ENCODE data around the gene CMIP.
"Not testable (repeated sequence)": the region's sequence is repeated elsewhere in the genome, so short reads cannot be mapped to it uniquely, and the experiment has no call there.

The CMIP gene

GRCh38 chr16:81522108-81522701 is 77.6 kb downstream of the CMIP start:
- no peak for DNase-seq
- H3K27me3 Mint-ChIP-seq: no peaks in the 10 kb centered on the region
- H3K4me1 Mint-ChIP-seq (ENCODE audit: low read depth): peaks cover 63% of the 10 kb centered on the region
- peak overlapping the region; percentile 37 for H3K27ac Mint-ChIP-seq
- no peaks in the 10 kb centered on the region for H3K9me3 Mint-ChIP-seq
- peaks cover 7% of the 10 kb centered on the region for H3K36me3 Mint-ChIP-seq (ENCODE audit: low read depth)
- H3K4me3 Mint-ChIP-seq: no peak overlapping the region

GRCh38 chr16:81522851-81523250 is 78.2 kb downstream of the CMIP start:
- not testable (repeated sequence) for DNase-seq; H3K9me3 Mint-ChIP-seq; H3K4me3 Mint-ChIP-seq; H3K36me3 Mint-ChIP-seq (ENCODE audit: low read depth); H3K27me3 Mint-ChIP-seq
- Mint-ChIP-seq H3K4me1 (ENCODE audit: low read depth) (peaks cover 67% of the 10 kb centered on the region), H3K27ac (peak overlapping the region; percentile 26)

GRCh38 chr16:81523387-81524115 is 78.9 kb downstream of the CMIP start:
- no peak for DNase-seq
- Mint-ChIP-seq H3K36me3 (ENCODE audit: low read depth) (peaks cover 4% of the 10 kb centered on the region), H3K27me3 (no peaks in the 10 kb centered on the region), H3K4me3 (no peak overlapping the region), H3K27ac (peak overlapping the region; percentile 26), H3K4me1 (ENCODE audit: low read depth) (peaks cover 74% of the 10 kb centered on the region), H3K9me3 (no peaks in the 10 kb centered on the region)

- H3K36me3 Mint-ChIP-seq (ENCODE audit: low read depth): peaks cover 4% of the 10 kb centered on the region
- H3K4me1 Mint-ChIP-seq (ENCODE audit: low read depth): peaks cover 78% of the 10 kb centered on the region
- peak overlapping the region; percentile 18 for H3K27ac Mint-ChIP-seq
- no peak overlapping the region for H3K4me3 Mint-ChIP-seq
- H3K9me3 Mint-ChIP-seq: no peaks in the 10 kb centered on the region
- no peaks in the 10 kb centered on the region for H3K27me3 Mint-ChIP-seq
- DNase-seq: peak; percentile 41
Measured at GRCh38 chr16:81524382-81524781, 79.8 kb downstream of the CMIP start.

DNA sequence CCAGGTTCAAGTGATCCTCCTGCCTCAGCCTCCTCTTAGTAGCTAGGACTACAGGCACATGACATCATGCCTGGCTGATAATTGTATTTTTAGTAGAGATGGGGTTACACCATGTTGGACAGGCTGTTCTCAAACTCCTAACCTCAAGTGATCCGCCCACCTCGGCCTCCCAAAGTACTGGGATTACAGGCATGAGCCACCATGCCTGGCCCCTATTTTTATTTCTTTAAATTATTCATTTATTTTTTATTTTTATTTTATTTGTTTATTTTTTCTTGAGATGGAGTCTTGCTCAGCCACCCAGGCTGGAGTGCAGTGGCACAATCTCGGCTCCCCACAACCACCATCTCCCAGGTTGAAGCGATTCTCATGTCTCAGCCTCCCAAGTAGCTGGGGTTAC is 80.3 kb downstream of the CMIP start:
- not testable (repeated sequence) for H3K9me3 Mint-ChIP-seq; H3K27me3 Mint-ChIP-seq; H3K27ac Mint-ChIP-seq; DNase-seq; H3K4me3 Mint-ChIP-seq; H3K36me3 Mint-ChIP-seq (ENCODE audit: low read depth)
- peaks cover 73% of the 10 kb centered on the region for H3K4me1 Mint-ChIP-seq (ENCODE audit: low read depth)

DNA sequence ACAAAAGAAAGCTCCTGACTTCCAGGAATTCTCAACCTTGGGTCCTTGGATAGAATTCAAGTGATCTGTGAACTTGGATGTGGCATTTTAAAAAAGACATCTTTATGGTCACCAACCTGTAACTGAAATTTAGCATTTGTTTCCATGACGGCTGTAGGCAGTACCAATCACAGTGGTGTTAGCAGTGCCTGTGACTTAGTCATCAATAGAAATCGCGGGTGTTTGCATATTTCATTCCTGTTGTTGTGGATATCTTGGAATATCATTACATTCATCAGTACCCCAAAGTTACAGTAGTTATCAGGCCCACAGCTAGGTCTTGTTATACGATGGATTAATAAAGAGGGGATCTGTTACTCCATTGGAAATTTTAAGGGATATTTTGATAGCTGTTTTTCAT is 81.6 kb downstream of the CMIP start:
- Mint-ChIP-seq H3K27me3 (no peaks in the 10 kb centered on the region), H3K4me3 (no peak overlapping the region), H3K27ac (peak overlapping the region; percentile 76), H3K9me3 (no peaks in the 10 kb centered on the region), H3K4me1 (ENCODE audit: low read depth) (peaks cover 65% of the 10 kb centered on the region), H3K36me3 (ENCODE audit: low read depth) (peaks cover 4% of the 10 kb centered on the region)
- DNase-seq: no peak

- peak overlapping the region; percentile 76 for H3K27ac Mint-ChIP-seq
- peaks cover 10% of the 10 kb centered on the region for H3K36me3 Mint-ChIP-seq (ENCODE audit: low read depth)
- H3K4me3 Mint-ChIP-seq: no peak overlapping the region
- peaks cover 59% of the 10 kb centered on the region for H3K4me1 Mint-ChIP-seq (ENCODE audit: low read depth)
- no peak for DNase-seq
- no peaks in the 10 kb centered on the region for H3K27me3 Mint-ChIP-seq
- H3K9me3 Mint-ChIP-seq: no peaks in the 10 kb centered on the region
Measured at GRCh38 chr16:81526935-81527334, 82.3 kb downstream of the CMIP start.

- DNase-seq: no peak
- Mint-ChIP-seq H3K4me3 (no peak overlapping the region), H3K27me3 (no peaks in the 10 kb centered on the region), H3K9me3 (no peaks in the 10 kb centered on the region), H3K4me1 (ENCODE audit: low read depth) (peaks cover 54% of the 10 kb centered on the region), H3K27ac (peak overlapping the region; percentile 76), H3K36me3 (ENCODE audit: low read depth) (peaks cover 13% of the 10 kb centered on the region)
Measured at GRCh38 chr16:81527477-81528178, 83.0 kb downstream of the CMIP start.

DNA sequence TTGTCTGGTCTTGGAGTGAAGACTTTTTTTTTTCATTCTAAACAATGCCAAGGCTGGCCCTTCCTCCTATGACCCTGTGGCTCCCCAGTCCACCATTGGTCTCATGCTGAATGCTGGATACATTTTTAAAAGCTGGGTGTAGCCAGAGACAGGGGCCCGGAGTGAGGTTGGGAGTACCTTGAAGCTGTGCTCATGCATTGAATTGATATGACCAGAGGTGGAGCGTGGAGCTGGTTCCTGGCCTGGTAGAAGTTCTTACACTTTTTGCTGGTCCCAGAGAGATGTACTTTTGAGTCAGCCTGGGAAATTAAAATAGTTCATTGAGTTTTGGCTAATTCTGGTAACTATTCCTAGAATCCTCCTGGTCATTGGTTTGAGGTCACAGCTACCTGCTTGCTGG is 83.6 kb downstream of the CMIP start:
- H3K9me3 Mint-ChIP-seq: no peaks in the 10 kb centered on the region
- H3K27ac Mint-ChIP-seq: no peak overlapping the region
- peaks cover 55% of the 10 kb centered on the region for H3K4me1 Mint-ChIP-seq (ENCODE audit: low read depth)
- H3K36me3 Mint-ChIP-seq (ENCODE audit: low read depth): peaks cover 13% of the 10 kb centered on the region
- no peaks in the 10 kb centered on the region for H3K27me3 Mint-ChIP-seq
- H3K4me3 Mint-ChIP-seq: no peak overlapping the region
- DNase-seq: no peak

DNA sequence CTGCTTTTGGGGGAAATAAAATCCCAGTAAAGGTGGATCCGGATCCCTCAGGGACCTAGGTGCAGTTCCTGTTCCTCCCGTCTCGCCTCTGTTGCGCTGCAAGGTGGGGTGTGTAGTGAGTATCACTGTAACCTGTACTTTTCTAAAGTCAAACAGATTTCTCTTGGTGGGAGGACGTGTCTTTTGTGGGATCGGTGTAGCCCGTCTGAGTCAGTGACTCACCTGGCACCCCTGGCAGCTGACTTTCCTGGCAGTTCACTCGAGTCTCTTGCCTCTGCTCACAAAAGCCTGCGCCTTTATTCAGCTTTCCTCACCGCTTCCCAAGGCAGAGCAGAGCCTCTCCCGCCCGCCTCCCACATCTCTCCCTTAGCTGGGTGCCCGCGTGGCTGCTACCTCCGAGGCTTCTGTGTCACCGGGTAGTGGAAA is 85.7 kb downstream of the CMIP start:
- Mint-ChIP-seq H3K27me3 (no peaks in the 10 kb centered on the region), H3K4me1 (ENCODE audit: low read depth) (peaks cover 40% of the 10 kb centered on the region), H3K9me3 (no peaks in the 10 kb centered on the region), H3K36me3 (ENCODE audit: low read depth) (peaks cover 11% of the 10 kb centered on the region), H3K4me3 (no peak overlapping the region), H3K27ac (no peak overlapping the region)
- DNase-seq: no peak

DNA sequence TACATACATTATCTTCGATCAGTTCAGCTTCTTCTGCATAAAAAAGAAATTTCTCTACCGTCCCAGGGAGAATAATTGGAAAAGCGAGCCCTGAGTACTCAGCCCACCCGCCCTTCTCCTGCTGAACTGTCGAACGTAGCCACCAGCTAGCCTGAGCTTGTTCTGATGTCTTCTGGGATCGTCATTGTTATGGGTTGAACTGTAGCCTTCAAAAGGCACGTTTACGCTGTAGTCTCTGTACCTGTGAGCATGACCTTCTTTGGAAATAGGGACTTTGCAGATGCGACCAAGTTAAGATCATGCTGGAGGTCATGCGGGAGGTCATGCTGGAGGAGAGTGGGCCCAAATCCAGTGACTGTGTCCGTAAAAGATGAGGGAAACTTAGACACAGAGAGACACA is 86.2 kb downstream of the CMIP start:
- peaks cover 11% of the 10 kb centered on the region for H3K36me3 Mint-ChIP-seq (ENCODE audit: low read depth)
- no peak overlapping the region for H3K27ac Mint-ChIP-seq
- H3K4me1 Mint-ChIP-seq (ENCODE audit: low read depth): peaks cover 39% of the 10 kb centered on the region
- H3K27me3 Mint-ChIP-seq: no peaks in the 10 kb centered on the region
- no peak overlapping the region for H3K4me3 Mint-ChIP-seq
- DNase-seq: no peak
- no peaks in the 10 kb centered on the region for H3K9me3 Mint-ChIP-seq

- H3K36me3 Mint-ChIP-seq (ENCODE audit: low read depth): peaks cover 15% of the 10 kb centered on the region
- no peaks in the 10 kb centered on the region for H3K27me3 Mint-ChIP-seq
- no peak for DNase-seq
- no peak overlapping the region for H3K27ac Mint-ChIP-seq
- H3K4me3 Mint-ChIP-seq: no peak overlapping the region
- H3K9me3 Mint-ChIP-seq: no peaks in the 10 kb centered on the region
- peaks cover 34% of the 10 kb centered on the region for H3K4me1 Mint-ChIP-seq (ENCODE audit: low read depth)
Measured at GRCh38 chr16:81531419-81531821, 86.8 kb downstream of the CMIP start.

- no peaks in the 10 kb centered on the region for H3K9me3 Mint-ChIP-seq
- no peak overlapping the region for H3K4me3 Mint-ChIP-seq
- H3K36me3 Mint-ChIP-seq (ENCODE audit: low read depth): peaks cover 19% of the 10 kb centered on the region
- no peaks in the 10 kb centered on the region for H3K27me3 Mint-ChIP-seq
- peak overlapping the region; percentile 22 for H3K27ac Mint-ChIP-seq
- H3K4me1 Mint-ChIP-seq (ENCODE audit: low read depth): peaks cover 24% of the 10 kb centered on the region
- no peak for DNase-seq
Measured at GRCh38 chr16:81532491-81533174, 88.0 kb downstream of the CMIP start.

DNA sequence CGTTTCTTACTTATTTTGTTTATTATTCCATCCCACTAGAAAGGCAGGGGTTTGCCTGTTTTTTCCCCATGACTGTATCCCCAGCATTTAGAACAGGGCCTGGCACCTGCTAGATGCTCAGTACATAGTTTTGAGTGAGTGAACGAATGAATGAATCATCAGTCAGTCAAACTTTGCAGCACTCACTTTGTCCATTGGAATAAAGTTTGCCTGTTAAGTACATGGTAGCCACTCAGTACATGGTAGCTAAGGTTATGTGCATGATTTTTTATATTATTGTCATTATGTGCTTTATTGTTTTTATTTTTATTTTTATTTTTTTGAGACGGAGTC is 88.5 kb downstream of the CMIP start:
- Mint-ChIP-seq H3K27me3 (no peaks in the 10 kb centered on the region), H3K27ac (peak overlapping the region; percentile 22)

More for the DNA sequence above, 88.5 kb downstream of the CMIP start:
- DNase-seq: no peak
- Mint-ChIP-seq H3K9me3 (no peaks in the 10 kb centered on the region), H3K4me3 (no peak overlapping the region), H3K36me3 (ENCODE audit: low read depth) (peaks cover 19% of the 10 kb centered on the region), H3K4me1 (ENCODE audit: low read depth) (peaks cover 21% of the 10 kb centered on the region)
